Thyroid gland (tissue), 4 donors: ENCODE results near the gene DCXR.

Experiments
- POLR2A ChIP-seq, 2 donors: fragments of 450-650 bp; IDR thresholded peaks; one replicate each; pipeline ENCODE4 v1.6.1; 2017; ENCODE audit warnings: antibody characterized with exemption in 2 of 2, mild to moderate bottlenecking in 2 of 2, moderate library complexity in 1 of 2
- TF ChIP-seq, protein P1 (sequence below), 6 experiments: fragments of 200-600 bp in 3 of 6; fragments of 450-650 bp in 3 of 6; sonication (generic) in 3 of 6; IDR thresholded peaks; one replicate each; pipeline ENCODE4 v1.5.1; 2016 to 2019; ENCODE audit warnings: antibody characterized with exemption in 6 of 6, mild to moderate bottlenecking in 2 of 6, inconsistent platforms in 1 of 6, moderate library complexity in 1 of 6

- TF ChIP-seq, protein P1, sequence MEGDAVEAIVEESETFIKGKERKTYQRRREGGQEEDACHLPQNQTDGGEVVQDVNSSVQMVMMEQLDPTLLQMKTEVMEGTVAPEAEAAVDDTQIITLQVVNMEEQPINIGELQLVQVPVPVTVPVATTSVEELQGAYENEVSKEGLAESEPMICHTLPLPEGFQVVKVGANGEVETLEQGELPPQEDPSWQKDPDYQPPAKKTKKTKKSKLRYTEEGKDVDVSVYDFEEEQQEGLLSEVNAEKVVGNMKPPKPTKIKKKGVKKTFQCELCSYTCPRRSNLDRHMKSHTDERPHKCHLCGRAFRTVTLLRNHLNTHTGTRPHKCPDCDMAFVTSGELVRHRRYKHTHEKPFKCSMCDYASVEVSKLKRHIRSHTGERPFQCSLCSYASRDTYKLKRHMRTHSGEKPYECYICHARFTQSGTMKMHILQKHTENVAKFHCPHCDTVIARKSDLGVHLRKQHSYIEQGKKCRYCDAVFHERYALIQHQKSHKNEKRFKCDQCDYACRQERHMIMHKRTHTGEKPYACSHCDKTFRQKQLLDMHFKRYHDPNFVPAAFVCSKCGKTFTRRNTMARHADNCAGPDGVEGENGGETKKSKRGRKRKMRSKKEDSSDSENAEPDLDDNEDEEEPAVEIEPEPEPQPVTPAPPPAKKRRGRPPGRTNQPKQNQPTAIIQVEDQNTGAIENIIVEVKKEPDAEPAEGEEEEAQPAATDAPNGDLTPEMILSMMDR (IDR thresholded peaks at IDR 0.05) = no peak
- no peak for TF ChIP-seq POLR2A (IDR thresholded peaks at IDR 0.05)
Measured at GRCh38 chr17:82077617-82078358, 40.3 kb upstream of the DCXR start.
